ENCODE measurements around the gene MAST4.
A peak's percentile ranks its signal among the peaks of the same experiment; 100 is the strongest.

GRCh38 chr5:66958980-66959641 lies 362.9 kb downstream of the MAST4 start:
- TF ChIP-seq CTCF (IDR thresholded peaks at IDR 0.05; ENCODE audit: control extremely low read depth in 1 of 3, insufficient read depth in 1 of 3, low read depth in 1 of 3, low read length in 3 of 3): no peak
- TF ChIP-seq RNF2 (IDR thresholded peaks at IDR 0.05; ENCODE audit: borderline replicate concordance, low read depth, low read length, missing control alignments, poor library complexity, severe bottlenecking): no peak
- no peak for TF ChIP-seq EGR1 (IDR thresholded peaks at IDR 0.05; ENCODE audit: borderline replicate concordance, low read depth, low read length)
- TF ChIP-seq ASH2L (IDR thresholded peaks at IDR 0.05; ENCODE audit: low read length): peak; percentile 48
- TF ChIP-seq TEAD4 (IDR thresholded peaks at IDR 0.05; ENCODE audit: low read depth, low read length): no peak
- no peak for TF ChIP-seq TCF12 (IDR thresholded peaks at IDR 0.05; ENCODE audit: low read depth, low read length)
- no peak for TF ChIP-seq POLR2A (IDR thresholded peaks at IDR 0.05; ENCODE audit: control extremely low read depth in 1 of 2, low read depth in 2 of 2, low read length in 2 of 2)
- no peak for TF ChIP-seq CHD2 (IDR thresholded peaks at IDR 0.05; ENCODE audit: low read length)
- TF ChIP-seq FOSL1 (IDR thresholded peaks at IDR 0.05; ENCODE audit: insufficient read depth, low read depth, low read length): no peak
- no peak for TF ChIP-seq EZH2 (IDR thresholded peaks at IDR 0.05; ENCODE audit: low read depth, low read length, severe bottlenecking)
- TF ChIP-seq RXRA (IDR thresholded peaks at IDR 0.05; ENCODE audit: insufficient read depth, low read depth, low read length): no peak
- TF ChIP-seq CREB1 (IDR thresholded peaks at IDR 0.05): no peak

Data from H1 (cell line).